AG09309 (cell line): ENCODE data around the gene DOCK11.
A peak's percentile ranks its signal among the peaks of the same experiment; 100 is the strongest.

ENCODE experiments used
- DNase-seq: peaks from one replicate; pipeline ENCODE4 v3.0.0-alpha.2; 2010; ENCODE audit warnings: low read depth
- H3K4me3 ChIP-seq: 2 replicates; pipeline ENCODE4 v1.5.1; 2011; ENCODE audit warnings: mild to moderate bottlenecking, low read depth, low read length, moderate library complexity; ENCODE audit not compliant: control insufficient read depth
- TF ChIP-seq, protein P1 (sequence below): IDR thresholded peaks from 2 replicates; pipeline ENCODE4 v1.5.1; 2011; ENCODE audit warnings: mild to moderate bottlenecking, low read depth, low read length, inconsistent platforms; ENCODE audit not compliant: insufficient read depth, control insufficient read depth; ENCODE audit errors: missing control alignments

DOCK11 gene

DNA sequence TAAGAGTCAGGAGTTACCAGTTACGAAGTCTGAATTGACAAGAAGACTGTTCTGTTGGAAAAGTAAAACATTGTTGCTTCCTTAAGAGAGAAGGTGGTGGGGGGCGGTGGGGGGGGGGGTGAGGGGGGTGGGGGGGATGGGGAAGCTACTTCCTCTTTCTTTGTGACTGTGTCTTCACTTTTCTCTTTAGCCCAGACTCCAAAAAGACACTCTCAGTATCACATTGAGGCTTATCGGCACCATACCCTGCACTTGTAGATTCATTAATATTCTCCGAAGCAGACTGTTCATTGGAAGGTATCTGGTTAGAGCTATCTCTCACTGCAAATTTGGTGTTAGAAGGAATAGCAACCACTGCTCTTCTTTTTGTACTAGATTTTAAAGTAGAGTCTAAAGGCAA lies 137.2 kb downstream of the DOCK11 start:
- no peak for DNase-seq

DNA sequence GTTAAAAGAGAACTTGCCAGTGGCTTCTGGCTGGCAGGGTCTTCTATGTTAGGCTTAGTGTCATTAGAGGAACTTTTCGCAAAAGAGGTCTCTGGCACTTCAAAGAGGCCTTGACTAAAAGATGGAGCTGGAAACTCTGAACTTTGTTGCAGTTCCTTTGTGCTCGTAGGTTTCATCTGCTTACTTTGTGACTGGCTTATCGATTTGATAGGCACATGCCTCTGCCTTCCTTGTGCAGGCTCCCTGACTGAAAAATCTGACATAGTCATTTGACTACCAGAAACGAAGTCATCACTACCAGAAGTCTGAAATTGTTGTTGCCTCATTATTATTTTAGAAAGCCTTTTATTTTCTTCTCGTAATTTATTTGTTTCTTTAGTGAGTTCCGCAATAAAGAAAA lies 137.9 kb downstream of the DOCK11 start:
- H3K4me3 ChIP-seq = no peak overlapping the region
- DNase-seq = no peak
- TF ChIP-seq, protein P1, sequence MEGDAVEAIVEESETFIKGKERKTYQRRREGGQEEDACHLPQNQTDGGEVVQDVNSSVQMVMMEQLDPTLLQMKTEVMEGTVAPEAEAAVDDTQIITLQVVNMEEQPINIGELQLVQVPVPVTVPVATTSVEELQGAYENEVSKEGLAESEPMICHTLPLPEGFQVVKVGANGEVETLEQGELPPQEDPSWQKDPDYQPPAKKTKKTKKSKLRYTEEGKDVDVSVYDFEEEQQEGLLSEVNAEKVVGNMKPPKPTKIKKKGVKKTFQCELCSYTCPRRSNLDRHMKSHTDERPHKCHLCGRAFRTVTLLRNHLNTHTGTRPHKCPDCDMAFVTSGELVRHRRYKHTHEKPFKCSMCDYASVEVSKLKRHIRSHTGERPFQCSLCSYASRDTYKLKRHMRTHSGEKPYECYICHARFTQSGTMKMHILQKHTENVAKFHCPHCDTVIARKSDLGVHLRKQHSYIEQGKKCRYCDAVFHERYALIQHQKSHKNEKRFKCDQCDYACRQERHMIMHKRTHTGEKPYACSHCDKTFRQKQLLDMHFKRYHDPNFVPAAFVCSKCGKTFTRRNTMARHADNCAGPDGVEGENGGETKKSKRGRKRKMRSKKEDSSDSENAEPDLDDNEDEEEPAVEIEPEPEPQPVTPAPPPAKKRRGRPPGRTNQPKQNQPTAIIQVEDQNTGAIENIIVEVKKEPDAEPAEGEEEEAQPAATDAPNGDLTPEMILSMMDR = no peak

More for the DNA sequence above, 137.2 kb downstream of the DOCK11 start:
- no peak overlapping the region for H3K4me3 ChIP-seq
- TF ChIP-seq, protein P1 = no peak

DNA sequence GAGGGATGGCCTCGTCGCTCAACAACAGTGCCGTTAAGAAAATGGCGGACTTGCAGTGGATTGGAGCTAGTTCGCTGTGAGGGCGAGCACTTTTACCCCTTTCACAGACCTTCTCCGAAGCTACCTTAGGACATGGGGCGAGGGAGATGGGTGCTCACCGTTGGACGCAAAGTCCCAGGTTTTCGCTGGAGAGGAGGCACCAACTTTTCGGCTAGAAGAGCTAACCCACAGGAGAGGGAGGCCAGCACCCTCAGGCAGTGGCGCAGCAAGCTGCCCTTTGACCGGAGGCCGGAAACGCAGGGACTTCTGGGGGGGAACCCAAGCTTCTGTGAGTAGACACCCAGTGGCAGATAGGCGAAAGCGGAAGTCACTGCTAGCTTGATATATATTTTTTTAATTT lies 138.7 kb downstream of the DOCK11 start:
- no peak overlapping the region for H3K4me3 ChIP-seq
- TF ChIP-seq, protein P1 = no peak
- DNase-seq = no peak

DNA sequence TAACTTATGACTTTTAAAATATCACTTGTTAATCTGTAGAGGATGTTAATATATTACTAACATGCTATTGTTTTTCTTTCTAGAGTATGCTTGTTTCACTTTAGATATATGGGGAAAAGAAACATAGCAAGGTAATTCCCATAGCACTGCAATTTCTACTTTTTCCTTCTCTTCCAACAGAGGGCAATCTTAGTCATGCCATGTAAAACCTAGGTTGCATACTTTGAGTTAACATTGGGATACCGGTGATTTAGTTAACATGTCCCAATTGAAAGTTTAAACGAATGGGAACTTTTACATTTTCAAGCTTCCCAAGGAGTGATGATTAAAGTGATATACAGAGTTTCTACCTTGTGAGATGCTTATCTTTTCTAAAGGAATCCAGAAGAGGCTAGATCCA lies 142.4 kb downstream of the DOCK11 start:
- TF ChIP-seq, protein P1 = peak; percentile 35
- no peak overlapping the region for H3K4me3 ChIP-seq
- no peak for DNase-seq

DNA sequence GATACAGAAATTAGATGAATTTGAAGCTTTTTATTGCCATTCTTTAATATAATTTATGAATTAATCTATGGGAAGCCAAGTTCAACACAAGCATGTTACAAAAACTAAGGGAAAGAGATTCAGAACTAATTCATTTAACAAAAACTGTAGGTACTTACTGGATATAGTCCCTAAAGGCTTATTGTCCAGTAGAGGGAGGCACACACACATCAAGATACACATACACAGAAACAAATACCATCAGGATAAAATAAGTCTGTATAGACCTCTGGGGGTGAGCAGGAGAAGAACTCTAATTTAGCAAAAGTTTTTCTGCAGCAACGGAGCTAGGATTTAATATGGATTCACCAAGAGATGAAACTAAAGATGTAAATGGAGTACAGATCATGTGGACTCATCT lies 148.8 kb downstream of the DOCK11 start:
- TF ChIP-seq, protein P1 = peak; percentile 54
- H3K4me3 ChIP-seq = no peak overlapping the region
- peak; percentile 23 for DNase-seq

DNA sequence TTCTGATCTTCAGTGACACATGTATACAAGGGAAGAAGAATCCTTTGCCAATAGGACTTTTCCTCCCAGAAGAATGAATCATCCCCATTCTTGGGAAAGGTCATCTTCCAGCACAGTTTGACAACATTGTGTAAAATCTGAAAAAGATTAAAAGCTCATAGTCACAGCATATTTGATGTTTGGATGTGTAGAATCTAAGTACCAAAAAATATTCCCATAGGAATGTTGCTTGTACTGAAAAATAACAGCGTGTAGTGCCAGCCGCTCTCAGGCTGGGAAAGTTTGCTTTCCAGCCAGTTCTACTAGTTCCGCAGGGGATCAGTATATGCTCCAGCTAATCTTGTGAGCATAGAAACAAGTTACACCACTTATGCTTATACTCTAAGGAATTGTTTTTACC lies 157.1 kb downstream of the DOCK11 start:
- peak; percentile 17 for DNase-seq
- TF ChIP-seq, protein P1 = no peak
- H3K4me3 ChIP-seq = no peak overlapping the region

DNA sequence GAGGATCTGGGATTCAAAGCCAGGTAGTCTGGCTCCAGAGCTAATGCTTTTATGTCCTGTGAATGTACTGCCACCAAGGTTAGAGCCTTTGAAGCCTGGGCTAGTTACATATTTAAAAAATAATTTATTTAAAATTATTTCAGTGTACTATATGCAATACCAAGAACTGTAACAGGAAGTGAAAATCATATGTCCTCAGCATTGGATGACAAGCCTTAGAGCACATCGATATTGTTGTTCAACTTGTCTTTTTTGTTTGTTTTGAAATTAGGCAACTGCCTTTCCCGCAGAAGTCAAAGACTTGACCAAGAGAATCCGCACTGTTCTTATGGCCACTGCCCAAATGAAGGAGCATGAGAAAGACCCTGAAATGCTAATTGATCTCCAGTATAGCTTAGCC lies 158.7 kb downstream of the DOCK11 start:
- H3K4me3 ChIP-seq = no peak overlapping the region
- TF ChIP-seq, protein P1 = no peak
- DNase-seq = no peak
